NT2/D1 (cell line): Measurements from ENCODE around the gene TMEM184A.

Source experiments
- SUZ12 ChIP-seq: IDR thresholded peaks from 2 replicates; pipeline ENCODE4 v1.6.1; 2011; ENCODE audit not compliant: insufficient read length, insufficient read depth; ENCODE audit errors: extremely low read depth
- YY1 ChIP-seq: IDR thresholded peaks from 2 replicates; pipeline ENCODE4 v1.6.1; 2011; ENCODE audit not compliant: insufficient read length, insufficient read depth
- ZNF274 ChIP-seq: IDR thresholded peaks from 2 replicates; pipeline ENCODE4 v1.6.1; 2011; ENCODE audit warnings: mild to moderate bottlenecking, low read depth, low read length

DNA sequence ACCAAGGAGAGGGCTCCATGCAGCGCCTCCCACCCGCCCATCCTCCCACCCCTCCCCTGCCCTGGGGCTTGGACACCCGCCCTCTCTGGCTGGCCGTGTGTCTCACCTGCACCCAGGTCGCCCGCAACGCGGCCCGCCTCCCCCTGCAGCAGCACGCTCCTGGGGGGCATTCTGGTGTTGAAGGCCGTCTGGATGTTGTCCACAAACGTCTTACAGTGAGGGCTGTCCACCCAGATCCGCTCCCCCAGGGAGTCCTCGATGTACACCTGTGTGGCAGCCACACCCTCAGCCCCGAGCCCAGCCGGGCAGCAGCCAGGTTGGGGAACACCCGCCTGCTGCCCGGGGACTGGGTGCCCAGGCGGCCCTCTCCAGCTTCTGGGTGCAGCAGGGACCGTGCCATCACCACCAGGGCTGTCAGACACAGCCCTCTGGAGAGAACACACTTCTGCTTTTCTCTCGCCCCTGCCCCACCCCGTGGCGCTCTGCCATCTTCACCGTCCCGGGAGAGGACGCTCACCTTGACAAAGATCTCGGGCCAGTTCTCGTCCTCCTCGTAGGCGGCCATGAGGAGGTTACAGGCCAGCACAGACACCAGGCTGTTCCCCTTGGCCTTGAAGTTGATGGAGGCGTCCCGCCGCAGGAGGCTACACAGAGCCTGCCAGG, 56.5 kb downstream of the TMEM184A start:
- TF ChIP-seq ZNF274: no peak
- TF ChIP-seq YY1: no peak
- no peak for TF ChIP-seq SUZ12
